ENCODE results near the gene UBE2N. TPM values are rescaled to one million over a fixed set of nuclear protein-coding genes. Genes with fewer than 3 reads are reported as not detected.

Gene UBE2N
- total RNA-seq: 48.2 and 91.6 TPM in 2 replicates

GRCh38 chr12:93441617-93442410 lies at the start of gene UBE2N:
Gene UBE2N (minus strand): TSS chr12:93441947. CDS start chr12:93441884, 63 bp downstream.

GRCh38 chr12:93467351-93468007 lies 25.7 kb upstream of the UBE2N start, which contains the start of gene MRPL42:
Gene MRPL42 (plus strand): TSS chr12:93467514. CDS start chr12:93469286, 1,772 bp downstream.

GRCh38 chr12:93377252-93378195 lies 64.2 kb downstream of the UBE2N start, which contains the start of gene NUDT4:
Gene NUDT4 (plus strand): TSS chr12:93377925. CDS start chr12:93378323, 398 bp downstream.

Other genes starting within 250 kb of the UBE2N start
- gene NUDT4, start 64.0 kb downstream of the UBE2N start, total RNA-seq: 54.1 and 102 TPM in 2 replicates
- 67.4 and 87.2 TPM in 2 replicates for gene MRPL42, start 25.6 kb upstream of the UBE2N start, total RNA-seq
- 10.2 and 31.3 TPM in 2 replicates for gene SOCS2, start 130.7 kb upstream of the UBE2N start, total RNA-seq
- gene CRADD, start 235.4 kb upstream of the UBE2N start, total RNA-seq: 15.1 and 22.6 TPM in 2 replicates

Measured in regular cardiac myocyte (primary cell).